ENCODE data around the gene CDK9.

CDK9 gene

DNA sequence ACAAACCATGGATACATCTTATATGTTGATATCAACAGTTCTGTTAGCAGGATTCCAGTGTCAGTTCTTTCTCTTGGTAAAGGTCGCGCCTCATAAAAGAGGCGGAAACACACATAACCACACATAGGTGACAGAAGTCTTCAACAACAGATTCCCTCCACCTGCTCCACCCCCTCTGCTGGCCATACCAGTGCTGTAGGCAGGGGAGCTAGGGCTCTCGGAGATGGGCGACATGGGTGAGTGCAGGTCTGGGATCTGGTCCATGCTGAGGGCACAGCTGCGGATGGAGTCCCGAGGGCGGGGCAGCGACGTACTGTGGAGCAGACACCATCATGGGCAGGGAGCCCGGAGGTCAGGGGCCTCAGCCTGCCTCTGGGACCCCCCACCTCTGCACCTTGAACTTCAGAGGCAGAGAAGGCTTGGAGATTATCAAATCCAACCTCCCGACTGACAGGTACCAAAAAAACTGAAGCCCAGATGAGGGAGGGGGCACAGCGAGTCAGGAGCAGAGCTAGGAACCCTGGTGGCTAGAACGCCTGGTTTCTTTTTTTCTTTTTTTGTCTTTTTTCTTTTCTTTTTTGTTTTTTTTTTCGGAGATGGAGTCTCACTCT lies 38.8 kb upstream of the CDK9 start:
- no CpG with 5 or more reads among the region's 15 CpGs for WGBS, 2 donors (ENCODE audit: extremely low coverage in 2 of 2, insufficient read length in 2 of 2, insufficient replicate concordance in 1 of 2)
- H2BK12ac ChIP-seq (ENCODE audit: low read length), result no peak overlapping the region
- no peak overlapping the region for H2BK15ac ChIP-seq (ENCODE audit: low read length)
- H3K36me3 ChIP-seq (replicated peaks in 1 of 2; ENCODE audit: control insufficient read depth in 2 of 2, insufficient read depth in 2 of 2, low read length in 2 of 2), result peaks cover 0 to 16% of the 10 kb centered on the region in 2 donors
- H3K14ac ChIP-seq (ENCODE audit: low read length), result no peak overlapping the region
- no peak overlapping the region for H2BK120ac ChIP-seq (ENCODE audit: low read depth, low read length)
- no peak overlapping the region for H2BK5ac ChIP-seq (ENCODE audit: low read length)
- no peak overlapping the region for H3K4ac ChIP-seq (ENCODE audit: low read length)
- no peak overlapping the region for H2AK5ac ChIP-seq (ENCODE audit: low read depth, low read length)
- peaks cover 0 to 3% of the 10 kb centered on the region in 2 donors for H3K4me1 ChIP-seq (ENCODE audit: control insufficient read depth in 2 of 2, insufficient read depth in 1 of 2, low read depth in 1 of 2, low read length in 2 of 2)
- H4K8ac ChIP-seq (ENCODE audit: low read depth, low read length), result no peak overlapping the region
- peak overlapping the region; percentile 27 for H3K18ac ChIP-seq (ENCODE audit: low read length)
- DNase-seq (ENCODE audit: low spot score), result no peak
- peaks cover 1% of the 10 kb centered on the region for H3K79me1 ChIP-seq (ENCODE audit: low read depth, low read length)
- H3K4me2 ChIP-seq (ENCODE audit: insufficient read depth, low read length, poor library complexity, severe bottlenecking), result no peak overlapping the region
- no peak overlapping the region for H3K9ac ChIP-seq (ENCODE audit: low read depth, low read length, poor library complexity)
- no peak overlapping the region for H2AFZ ChIP-seq (ENCODE audit: low read length)
- no peak overlapping the region for H3K4me3 ChIP-seq (ENCODE audit: low read length in 2 of 2)
- H4K91ac ChIP-seq (ENCODE audit: low read depth, low read length, poor library complexity), result no peak overlapping the region
- no peak overlapping the region for H3K27ac ChIP-seq (replicated peaks; ENCODE audit: low read length)
- H3K23ac ChIP-seq (ENCODE audit: low read depth, low read length, poor library complexity), result no peak overlapping the region
- H3K27me3 ChIP-seq (ENCODE audit: control insufficient read depth in 3 of 3, insufficient read depth in 3 of 3, low read depth in 1 of 3, low read length in 3 of 3), result peaks cover 0 to 33% (median 0%) of the 10 kb centered on the region in 3 experiments
- H3K9me3 ChIP-seq (replicated peaks in 1 of 2; ENCODE audit: control insufficient read depth in 2 of 2, insufficient read depth in 1 of 2, low read depth in 1 of 2, low read length in 2 of 2), result no peaks in the 10 kb centered on the region

DNA sequence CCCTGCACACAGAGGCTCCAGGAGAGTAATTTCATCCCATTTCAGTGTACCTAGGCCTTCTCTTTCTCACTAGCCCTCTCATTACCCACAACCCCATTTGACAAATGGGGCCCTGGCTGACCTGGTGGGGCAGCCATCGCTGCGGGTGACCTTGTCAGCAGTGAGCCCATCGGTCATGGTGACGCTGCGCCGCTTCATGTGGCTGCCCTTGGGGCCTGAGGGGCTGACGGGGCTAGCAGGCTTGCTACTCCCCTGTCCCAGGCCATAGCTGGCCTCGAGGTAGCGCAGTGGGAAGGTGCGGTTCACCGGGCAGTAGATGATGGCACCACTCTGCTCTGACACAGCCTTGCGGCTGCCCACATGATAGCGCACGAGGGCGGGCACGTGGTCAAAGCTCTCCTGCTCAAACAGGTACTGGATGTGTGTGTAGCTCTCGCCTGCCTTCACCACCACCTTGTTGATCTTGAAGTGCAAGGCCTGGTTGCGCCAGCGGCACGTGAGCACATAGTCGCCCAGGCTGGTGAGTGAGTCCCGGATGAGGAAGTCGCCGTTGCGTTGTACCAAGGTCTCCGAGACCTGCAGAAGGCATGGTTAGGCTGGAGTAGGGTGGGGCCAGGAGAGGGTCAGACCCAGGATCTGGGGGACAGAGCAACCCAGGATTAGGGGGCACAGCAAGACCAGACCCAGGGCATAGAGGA lies 36.6 kb upstream of the CDK9 start:
- Histone ChIP-seq H4K8ac (ENCODE audit: low read depth, low read length) (no peak overlapping the region), H3K4ac (ENCODE audit: low read length) (no peak overlapping the region), H3K36me3 (replicated peaks in 1 of 2; ENCODE audit: control insufficient read depth in 2 of 2, insufficient read depth in 2 of 2, low read length in 2 of 2) (peaks cover 0 to 16% of the 10 kb centered on the region in 2 donors), H2BK15ac (ENCODE audit: low read length) (no peak overlapping the region), H3K9me3 (replicated peaks in 1 of 2; ENCODE audit: control insufficient read depth in 2 of 2, insufficient read depth in 1 of 2, low read depth in 1 of 2, low read length in 2 of 2) (no peaks in the 10 kb centered on the region), H3K18ac (ENCODE audit: low read length) (no peak overlapping the region), H2BK5ac (ENCODE audit: low read length) (no peak overlapping the region), H3K9ac (ENCODE audit: low read depth, low read length, poor library complexity) (no peak overlapping the region), H3K79me1 (ENCODE audit: low read depth, low read length) (peaks cover 1% of the 10 kb centered on the region), H3K4me2 (ENCODE audit: insufficient read depth, low read length, poor library complexity, severe bottlenecking) (no peak overlapping the region), H3K23ac (ENCODE audit: low read depth, low read length, poor library complexity) (peak overlapping the region; percentile 75), H2BK12ac (ENCODE audit: low read length) (no peak overlapping the region), H2AFZ (ENCODE audit: low read length) (no peak overlapping the region), H2AK5ac (ENCODE audit: low read depth, low read length) (peak overlapping the region; percentile 34), H3K27ac (replicated peaks; ENCODE audit: low read length) (no peak overlapping the region), H3K14ac (ENCODE audit: low read length) (no peak overlapping the region), H3K4me1 (ENCODE audit: control insufficient read depth in 2 of 2, insufficient read depth in 1 of 2, low read depth in 1 of 2, low read length in 2 of 2) (peaks cover 0 to under 1% of the 10 kb centered on the region in 2 donors), H4K91ac (ENCODE audit: low read depth, low read length, poor library complexity) (no peak overlapping the region), H3K27me3 (ENCODE audit: control insufficient read depth in 3 of 3, insufficient read depth in 3 of 3, low read depth in 1 of 3, low read length in 3 of 3) (peaks cover 0 to 55% (median 0%) of the 10 kb centered on the region in 3 experiments), H3K4me3 (ENCODE audit: low read length in 2 of 2) (no peak overlapping the region), H2BK120ac (ENCODE audit: low read depth, low read length) (no peak overlapping the region)
- no peak for DNase-seq (ENCODE audit: low spot score)
- whole genome bisulfite sequencing, 2 donors (ENCODE audit: extremely low coverage in 2 of 2, insufficient read length in 2 of 2, insufficient replicate concordance in 1 of 2), result no CpG with 5 or more reads among the region's 26 CpGs

DNA sequence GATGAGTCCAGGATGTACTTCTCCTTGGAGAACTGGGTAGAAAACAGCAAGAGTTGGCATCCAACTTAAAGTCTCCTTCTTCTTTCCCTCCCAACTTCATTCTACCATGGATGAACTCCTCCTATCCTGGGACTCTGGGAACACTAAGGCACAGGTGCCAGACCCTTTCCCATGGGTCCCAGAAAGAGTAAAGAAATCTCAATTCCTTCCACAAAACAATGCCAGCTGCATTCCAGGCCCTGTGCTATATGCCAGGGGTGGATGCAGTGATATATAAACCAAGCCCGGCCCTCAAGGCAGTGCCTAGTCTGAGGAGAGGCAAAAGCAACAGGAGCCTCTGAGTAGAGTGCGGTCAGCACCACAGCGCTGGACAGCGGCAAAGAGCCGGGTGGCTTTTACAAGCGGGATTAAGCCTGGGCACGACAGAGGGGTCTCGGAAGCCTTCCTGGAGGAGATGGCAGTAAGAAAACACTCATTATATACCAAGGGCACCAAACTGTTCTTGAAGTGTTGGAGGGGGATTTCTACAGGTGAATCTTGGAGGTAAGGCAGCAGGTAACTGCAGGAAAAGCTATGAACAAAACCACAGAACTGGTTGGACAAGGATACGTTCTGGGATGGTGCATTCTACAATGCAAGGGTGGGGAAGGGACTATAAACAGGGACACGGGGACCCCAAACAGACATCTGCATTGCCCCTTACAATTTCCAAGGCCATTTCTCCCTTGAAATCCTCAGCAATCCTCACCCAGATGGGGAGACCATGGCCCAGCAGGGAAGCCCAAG lies 34.4 kb upstream of the CDK9 start:
- Histone ChIP-seq H3K4me1 (ENCODE audit: control insufficient read depth in 2 of 2, insufficient read depth in 1 of 2, low read depth in 1 of 2, low read length in 2 of 2) (peaks cover 2 to 4% of the 10 kb centered on the region in 2 donors), H3K4me3 (ENCODE audit: low read length in 2 of 2) (no peak overlapping the region), H3K4ac (ENCODE audit: low read length) (no peak overlapping the region), H2BK5ac (ENCODE audit: low read length) (no peak overlapping the region), H3K18ac (ENCODE audit: low read length) (no peak overlapping the region), H3K36me3 (replicated peaks in 1 of 2; ENCODE audit: control insufficient read depth in 2 of 2, insufficient read depth in 2 of 2, low read length in 2 of 2) (peaks cover 0 to 12% of the 10 kb centered on the region in 2 donors), H3K9ac (ENCODE audit: low read depth, low read length, poor library complexity) (no peak overlapping the region), H4K91ac (ENCODE audit: low read depth, low read length, poor library complexity) (no peak overlapping the region), H3K27ac (replicated peaks; ENCODE audit: low read length) (no peak overlapping the region), H2BK12ac (ENCODE audit: low read length) (no peak overlapping the region), H3K14ac (ENCODE audit: low read length) (no peak overlapping the region), H3K23ac (ENCODE audit: low read depth, low read length, poor library complexity) (no peak overlapping the region), H2AK5ac (ENCODE audit: low read depth, low read length) (no peak overlapping the region), H2BK15ac (ENCODE audit: low read length) (no peak overlapping the region), H3K4me2 (ENCODE audit: insufficient read depth, low read length, poor library complexity, severe bottlenecking) (no peak overlapping the region), H2BK120ac (ENCODE audit: low read depth, low read length) (no peak overlapping the region), H3K27me3 (ENCODE audit: control insufficient read depth in 3 of 3, insufficient read depth in 3 of 3, low read depth in 1 of 3, low read length in 3 of 3) (peaks cover 0 to 63% (median 3%) of the 10 kb centered on the region in 3 experiments), H2AFZ (ENCODE audit: low read length) (no peak overlapping the region), H4K8ac (ENCODE audit: low read depth, low read length) (no peak overlapping the region), H3K79me1 (ENCODE audit: low read depth, low read length) (peaks cover 1% of the 10 kb centered on the region), H3K9me3 (replicated peaks in 1 of 2; ENCODE audit: control insufficient read depth in 2 of 2, insufficient read depth in 1 of 2, low read depth in 1 of 2, low read length in 2 of 2) (no peaks in the 10 kb centered on the region)
- DNase-seq (ENCODE audit: low spot score), result no peak
- WGBS, 2 donors (ENCODE audit: extremely low coverage in 2 of 2, insufficient read length in 2 of 2, insufficient replicate concordance in 1 of 2), result no CpG with 5 or more reads among the region's 10 CpGs

DNA sequence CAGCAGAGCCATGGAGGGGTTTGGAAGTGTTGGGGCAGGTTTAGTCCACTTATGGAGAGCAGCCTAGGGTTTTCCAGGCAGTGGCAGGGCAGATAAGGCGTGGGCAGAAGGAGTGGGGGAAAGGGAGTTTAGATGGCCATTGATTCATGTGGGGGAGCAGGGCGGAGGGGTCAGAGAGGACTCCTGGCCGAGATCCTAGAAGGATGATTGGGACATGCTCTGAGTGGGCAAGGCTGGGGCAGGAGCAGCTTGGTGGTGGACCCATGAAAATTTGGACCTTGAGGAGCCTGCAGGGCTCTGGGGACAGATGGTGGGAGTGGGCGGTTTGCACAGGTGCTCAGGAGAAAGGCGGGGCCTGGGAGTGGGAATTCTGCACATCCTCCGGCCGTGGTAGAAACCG lies 32.7 kb upstream of the CDK9 start:
- no CpG with 5 or more reads among the region's 8 CpGs for WGBS, 2 donors (ENCODE audit: extremely low coverage in 2 of 2, insufficient read length in 2 of 2, insufficient replicate concordance in 1 of 2)
- Histone ChIP-seq H2AFZ (ENCODE audit: low read length) (no peak overlapping the region), H3K36me3 (replicated peaks in 1 of 2; ENCODE audit: control insufficient read depth in 2 of 2, insufficient read depth in 2 of 2, low read length in 2 of 2) (peaks cover 0 to 9% of the 10 kb centered on the region in 2 donors), H3K9me3 (replicated peaks in 1 of 2; ENCODE audit: control insufficient read depth in 2 of 2, insufficient read depth in 1 of 2, low read depth in 1 of 2, low read length in 2 of 2) (no peaks in the 10 kb centered on the region), H3K14ac (ENCODE audit: low read length) (no peak overlapping the region), H3K23ac (ENCODE audit: low read depth, low read length, poor library complexity) (no peak overlapping the region), H2BK12ac (ENCODE audit: low read length) (no peak overlapping the region), H3K4me2 (ENCODE audit: insufficient read depth, low read length, poor library complexity, severe bottlenecking) (no peak overlapping the region), H3K9ac (ENCODE audit: low read depth, low read length, poor library complexity) (no peak overlapping the region), H3K18ac (ENCODE audit: low read length) (no peak overlapping the region), H3K4ac (ENCODE audit: low read length) (no peak overlapping the region), H4K8ac (ENCODE audit: low read depth, low read length) (no peak overlapping the region), H2BK5ac (ENCODE audit: low read length) (no peak overlapping the region), H3K4me3 (ENCODE audit: low read length in 2 of 2) (no peak overlapping the region), H3K27me3 (ENCODE audit: control insufficient read depth in 3 of 3, insufficient read depth in 3 of 3, low read depth in 1 of 3, low read length in 3 of 3) (peaks cover 0 to 59% (median 3%) of the 10 kb centered on the region in 3 experiments), H3K27ac (replicated peaks; ENCODE audit: low read length) (no peak overlapping the region), H4K91ac (ENCODE audit: low read depth, low read length, poor library complexity) (no peak overlapping the region), H2BK15ac (ENCODE audit: low read length) (no peak overlapping the region), H3K79me1 (ENCODE audit: low read depth, low read length) (peaks cover 1% of the 10 kb centered on the region), H2BK120ac (ENCODE audit: low read depth, low read length) (no peak overlapping the region), H2AK5ac (ENCODE audit: low read depth, low read length) (no peak overlapping the region), H3K4me1 (ENCODE audit: control insufficient read depth in 2 of 2, insufficient read depth in 1 of 2, low read depth in 1 of 2, low read length in 2 of 2) (peaks cover 2 to 4% of the 10 kb centered on the region in 2 donors)
- no peak for DNase-seq (ENCODE audit: low spot score)
